Spleen (tissue), 11 donors: Measurements from ENCODE around the gene MGA. TPM values are rescaled to one million over a fixed set of nuclear protein-coding genes. Genes with fewer than 3 reads are reported as not detected.

Source experiments
- DNase-seq: peaks from one replicate; pipeline ENCODE4 v3.0.0-alpha.2; 2020
- H3K27ac ChIP-seq, 8 donors: fragments of 200-600 bp; sonication (generic) in 7 of 8; 1 replicate in 4 of 8; 2 replicates in 4 of 8; pipeline versions ENCODE4 v1.5.0 to v1.8.0; 2016 to 2021; ENCODE audit warnings: inconsistent platforms in 4 of 8, mild to moderate bottlenecking in 4 of 8, moderate library complexity in 1 of 8
- H3K27me3 ChIP-seq, 7 donors: fragments of 200-600 bp; sonication (generic) in 6 of 7; replicated peaks in 1 of 7; 1 replicate in 4 of 7; 2 replicates in 3 of 7; pipeline versions ENCODE4 v1.5.0 to v1.8.0; 2016 to 2021; ENCODE audit warnings: inconsistent platforms in 3 of 7, mild to moderate bottlenecking in 1 of 7
- H3K36me3 ChIP-seq, 6 donors: fragments of 200-600 bp; sonication (generic) in 5 of 6; 1 replicate in 4 of 6; 2 replicates in 2 of 6; pipeline versions ENCODE4 v1.5.0 to v1.8.0; 2016 to 2021; ENCODE audit warnings: inconsistent platforms in 2 of 6
- H3K4me1 ChIP-seq, 6 donors: fragments of 200-600 bp; sonication (generic) in 5 of 6; 1 replicate in 3 of 6; 2 replicates in 3 of 6; pipeline versions ENCODE4 v1.5.0 to v1.8.0; 2016 to 2021; ENCODE audit warnings: inconsistent platforms in 3 of 6
- H3K4me3 ChIP-seq, 8 donors: fragments of 200-600 bp; sonication (generic) in 7 of 8; 1 replicate in 4 of 8; 2 replicates in 4 of 8; pipeline versions ENCODE4 v1.5.0 to v1.8.0; 2016 to 2021; ENCODE audit warnings: inconsistent platforms in 4 of 8, mild to moderate bottlenecking in 4 of 8, moderate library complexity in 2 of 8
- H3K9me3 ChIP-seq, 8 donors: fragments of 200-600 bp; sonication (generic) in 7 of 8; 1 replicate in 4 of 8; 2 replicates in 4 of 8; pipeline versions ENCODE4 v1.5.0 to v1.8.0; 2016 to 2021; ENCODE audit warnings: inconsistent platforms in 4 of 8
- POLR2A ChIP-seq, 3 donors: fragments of 450-650 bp; IDR thresholded peaks; one replicate each; pipeline ENCODE4 v1.5.1; 2017; ENCODE audit warnings: antibody characterized with exemption in 3 of 3, mild to moderate bottlenecking in 1 of 3
- POLR2AphosphoS5 ChIP-seq, 3 donors: sonication (generic); formaldehyde crosslinking; IDR thresholded peaks; one replicate each; pipeline ENCODE4 v1.5.1; 2017; ENCODE audit warnings: antibody characterized with exemption in 3 of 3
- WGBS, 5 donors: extraction: QIAGEN DNeasy Blood & Tissue Kit in 3 of 5; methylation state at CpG; one replicate each; pipeline versions ENCODE4 v1.1.5 to v1.1.7; 2013 to 2018; 5-methylcytosine and 5-hydroxymethylcytosine counted together
- intact Hi-C: fragments of 100-400 bp; cut with DNase I; formaldehyde crosslinking; loops from one replicate; pipeline ENCODE4 v1.15.0; 2023; ENCODE audit warnings: low total_unique reads
- polyA plus RNA-seq, 3 donors: library from polyadenylated mRNA; stranded (reverse); fragments of 200-250 nt; gene quantifications; one replicate each; pipeline ENCODE4 v1.2.1, GENCODE V29; 2013
- total RNA-seq, 7 donors: library from RNA; depleted of rRNA in 3 of 7; stranded (reverse); fragments of >200 nt in 3 of 7; fragmentation: NEBNext Ultra II Directional in 4 of 7; extraction: Animal tissue kit (Norgen Biotek cat#: 25700) in 4 of 7; gene quantifications; one replicate each; pipeline versions ENCODE4 v1.1.0 to v1.2.1, GENCODE V29; 2016 to 2021
- TF ChIP-seq, protein P1 (sequence below), 11 experiments: fragments of 200-600 bp in 7 of 11; fragments of 450-650 bp in 4 of 11; sonication (generic) in 4 of 11; IDR thresholded peaks in 8 of 11; conservative IDR thresholded peaks in 3 of 11; 1 replicate in 7 of 11; 2 replicates in 4 of 11; pipeline versions ENCODE4 v1.4.0 to v1.8.0; 2016 to 2021; ENCODE audit warnings: antibody characterized with exemption in 11 of 11, inconsistent platforms in 4 of 11, mild to moderate bottlenecking in 1 of 11
- donor health status: healthy with polysubstance abuse.
- donor health status: DM: no; HTN: no; CAD: no; lungs with moderate emphysema.
- donor health status: DM: no; HTN: no; CAD: no.
- donor health status: Bipolar disorder and iron deficiency.
- donor health status: healthy.
- donor health status: DM: no; HTN: no; CAD: no.
- donor health status: DM: yes; HTN: yes; CAD: no.

MGA gene
- total and polyA plus RNA-seq, 10 donors, result 2.7 to 67.7 (median 51.7) TPM

DNA sequence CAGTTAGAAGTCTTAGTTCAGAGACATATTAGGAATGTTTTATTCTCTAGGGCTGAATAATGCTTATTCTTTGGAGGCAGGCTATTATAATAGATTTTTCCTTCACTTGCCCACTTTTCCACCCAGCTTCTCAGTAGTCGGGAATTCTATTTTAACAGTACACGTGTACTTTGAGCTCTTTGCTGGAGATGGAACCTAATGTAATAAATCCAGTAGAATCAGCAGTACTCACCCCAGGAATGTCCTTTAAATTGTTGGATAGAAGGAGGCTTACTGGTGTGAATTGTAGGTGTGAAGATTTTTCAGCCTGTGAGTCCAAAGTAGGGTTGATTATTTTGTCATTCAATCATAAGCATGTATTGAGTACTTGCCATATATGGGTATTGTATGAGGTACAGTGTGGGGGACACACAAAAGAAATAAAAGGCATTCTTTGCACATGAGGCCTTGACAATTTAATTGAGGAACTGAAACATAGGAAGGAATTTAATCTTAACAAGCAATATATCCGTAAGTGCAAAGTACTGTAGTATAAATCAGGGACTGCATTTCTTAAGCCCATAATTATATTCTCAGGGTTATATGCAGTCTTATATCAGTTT, 29.5 kb upstream of the MGA start:
- no peaks in the 10 kb centered on the region for H3K9me3 ChIP-seq
- no peaks in the 10 kb centered on the region for H3K27me3 ChIP-seq
- H3K4me1 ChIP-seq, result peaks cover 0 to 27% (median 11%) of the 10 kb centered on the region in 6 donors
- DNase-seq, result no peak
- no peaks in the 10 kb centered on the region for H3K36me3 ChIP-seq
- no peak overlapping the region for H3K4me3 ChIP-seq
- WGBS, 5 donors, result 64 to 75% (median 70%) methylated on average over 3 of the region's 3 CpGs
- TF ChIP-seq POLR2A (IDR thresholded peaks at IDR 0.05) (no peak), POLR2AphosphoS5 (IDR thresholded peaks at IDR 0.05) (no peak)
- TF ChIP-seq, protein P1, sequence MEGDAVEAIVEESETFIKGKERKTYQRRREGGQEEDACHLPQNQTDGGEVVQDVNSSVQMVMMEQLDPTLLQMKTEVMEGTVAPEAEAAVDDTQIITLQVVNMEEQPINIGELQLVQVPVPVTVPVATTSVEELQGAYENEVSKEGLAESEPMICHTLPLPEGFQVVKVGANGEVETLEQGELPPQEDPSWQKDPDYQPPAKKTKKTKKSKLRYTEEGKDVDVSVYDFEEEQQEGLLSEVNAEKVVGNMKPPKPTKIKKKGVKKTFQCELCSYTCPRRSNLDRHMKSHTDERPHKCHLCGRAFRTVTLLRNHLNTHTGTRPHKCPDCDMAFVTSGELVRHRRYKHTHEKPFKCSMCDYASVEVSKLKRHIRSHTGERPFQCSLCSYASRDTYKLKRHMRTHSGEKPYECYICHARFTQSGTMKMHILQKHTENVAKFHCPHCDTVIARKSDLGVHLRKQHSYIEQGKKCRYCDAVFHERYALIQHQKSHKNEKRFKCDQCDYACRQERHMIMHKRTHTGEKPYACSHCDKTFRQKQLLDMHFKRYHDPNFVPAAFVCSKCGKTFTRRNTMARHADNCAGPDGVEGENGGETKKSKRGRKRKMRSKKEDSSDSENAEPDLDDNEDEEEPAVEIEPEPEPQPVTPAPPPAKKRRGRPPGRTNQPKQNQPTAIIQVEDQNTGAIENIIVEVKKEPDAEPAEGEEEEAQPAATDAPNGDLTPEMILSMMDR (IDR thresholded peaks at IDR 0.05 in 8 of 11, conservative IDR thresholded peaks at IDR 0.05 in 3 of 11), result no peak
- intact Hi-C loops, result no loop called here
- H3K27ac ChIP-seq, result no peak overlapping the region

GRCh38 chr15:41631880-41632470, 28.2 kb upstream of the MGA start:
- Histone ChIP-seq H3K27ac (no peak overlapping the region), H3K27me3 (no peaks in the 10 kb centered on the region), H3K36me3 (no peaks in the 10 kb centered on the region), H3K4me3 (no peak overlapping the region), H3K9me3 (no peaks in the 10 kb centered on the region), H3K4me1 (peaks cover 0 to 27% (median 11%) of the 10 kb centered on the region in 6 donors)
- 91 to 97% (median 94%) methylated on average over 3 of the region's 3 CpGs for WGBS, 5 donors
- TF ChIP-seq POLR2A (IDR thresholded peaks at IDR 0.05), result no peak
- no peak for TF ChIP-seq POLR2AphosphoS5 (IDR thresholded peaks at IDR 0.05)
- TF ChIP-seq, protein P1 (IDR thresholded peaks at IDR 0.05 in 8 of 11, conservative IDR thresholded peaks at IDR 0.05 in 3 of 11), result no peak
- intact Hi-C loops, result no loop called here
- DNase-seq, result no peak

GRCh38 chr15:41633609-41634008, 26.6 kb upstream of the MGA start:
- no peak for TF ChIP-seq POLR2AphosphoS5 (IDR thresholded peaks at IDR 0.05)
- TF ChIP-seq, protein P1 (IDR thresholded peaks at IDR 0.05 in 8 of 11, conservative IDR thresholded peaks at IDR 0.05 in 3 of 11), result no peak
- Histone ChIP-seq H3K27me3 (no peaks in the 10 kb centered on the region), H3K4me3 (no peak overlapping the region), H3K27ac (no peak overlapping the region), H3K36me3 (no peaks in the 10 kb centered on the region), H3K9me3 (no peaks in the 10 kb centered on the region), H3K4me1 (peaks cover 0 to 27% (median 11%) of the 10 kb centered on the region in 6 donors)
- WGBS, 5 donors, result 64 to 81% (median 71%) methylated on average over 4 of the region's 4 CpGs
- intact Hi-C loops, result no loop called here
- no peak for DNase-seq

DNA sequence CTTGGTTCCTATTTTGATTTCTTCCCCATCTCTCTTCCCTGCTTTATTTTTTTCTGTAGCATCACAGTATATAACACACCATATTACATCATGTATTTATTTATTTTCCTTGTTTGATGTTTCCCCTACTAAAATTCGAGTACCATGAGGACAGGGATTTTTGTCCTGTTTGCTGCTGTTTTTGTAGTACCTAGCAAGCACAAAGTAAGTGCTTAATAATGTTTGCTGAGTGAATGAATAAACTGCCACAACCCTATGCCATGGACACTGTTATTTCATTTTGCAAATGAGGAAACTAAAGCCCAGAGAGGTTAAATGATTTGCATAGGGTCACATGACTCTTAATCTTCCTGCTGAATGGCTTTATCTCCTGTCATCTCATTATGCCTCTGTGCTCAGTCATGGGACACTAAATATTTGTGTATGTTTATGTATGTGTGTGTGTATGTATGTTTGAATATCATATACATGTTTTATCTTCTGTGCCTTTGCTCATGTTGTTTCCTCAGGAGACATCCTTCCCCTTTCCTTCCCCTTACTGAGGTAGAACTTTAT, 26.1 kb upstream of the MGA start:
- Histone ChIP-seq H3K27ac (no peak overlapping the region), H3K27me3 (no peaks in the 10 kb centered on the region), H3K4me1 (peaks cover 0 to 27% (median 11%) of the 10 kb centered on the region in 6 donors), H3K36me3 (no peaks in the 10 kb centered on the region), H3K9me3 (no peaks in the 10 kb centered on the region), H3K4me3 (no peak overlapping the region)
- TF ChIP-seq, protein P1 (IDR thresholded peaks at IDR 0.05 in 8 of 11, conservative IDR thresholded peaks at IDR 0.05 in 3 of 11), result no peak
- TF ChIP-seq POLR2AphosphoS5 (IDR thresholded peaks at IDR 0.05), result no peak
- TF ChIP-seq POLR2A (IDR thresholded peaks at IDR 0.05), result no peak
- intact Hi-C loops, result no loop called here
- 59 to 73% (median 60%) methylated on average over 1 of the region's 1 CpG for WGBS, 5 donors
- no peak for DNase-seq
